Measurements from ENCODE around the gene WDR43.

The WDR43 gene, protein sequence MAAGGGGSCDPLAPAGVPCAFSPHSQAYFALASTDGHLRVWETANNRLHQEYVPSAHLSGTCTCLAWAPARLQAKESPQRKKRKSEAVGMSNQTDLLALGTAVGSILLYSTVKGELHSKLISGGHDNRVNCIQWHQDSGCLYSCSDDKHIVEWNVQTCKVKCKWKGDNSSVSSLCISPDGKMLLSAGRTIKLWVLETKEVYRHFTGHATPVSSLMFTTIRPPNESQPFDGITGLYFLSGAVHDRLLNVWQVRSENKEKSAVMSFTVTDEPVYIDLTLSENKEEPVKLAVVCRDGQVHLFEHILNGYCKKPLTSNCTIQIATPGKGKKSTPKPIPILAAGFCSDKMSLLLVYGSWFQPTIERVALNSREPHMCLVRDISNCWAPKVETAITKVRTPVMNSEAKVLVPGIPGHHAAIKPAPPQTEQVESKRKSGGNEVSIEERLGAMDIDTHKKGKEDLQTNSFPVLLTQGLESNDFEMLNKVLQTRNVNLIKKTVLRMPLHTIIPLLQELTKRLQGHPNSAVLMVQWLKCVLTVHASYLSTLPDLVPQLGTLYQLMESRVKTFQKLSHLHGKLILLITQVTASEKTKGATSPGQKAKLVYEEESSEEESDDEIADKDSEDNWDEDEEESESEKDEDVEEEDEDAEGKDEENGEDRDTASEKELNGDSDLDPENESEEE

DNA sequence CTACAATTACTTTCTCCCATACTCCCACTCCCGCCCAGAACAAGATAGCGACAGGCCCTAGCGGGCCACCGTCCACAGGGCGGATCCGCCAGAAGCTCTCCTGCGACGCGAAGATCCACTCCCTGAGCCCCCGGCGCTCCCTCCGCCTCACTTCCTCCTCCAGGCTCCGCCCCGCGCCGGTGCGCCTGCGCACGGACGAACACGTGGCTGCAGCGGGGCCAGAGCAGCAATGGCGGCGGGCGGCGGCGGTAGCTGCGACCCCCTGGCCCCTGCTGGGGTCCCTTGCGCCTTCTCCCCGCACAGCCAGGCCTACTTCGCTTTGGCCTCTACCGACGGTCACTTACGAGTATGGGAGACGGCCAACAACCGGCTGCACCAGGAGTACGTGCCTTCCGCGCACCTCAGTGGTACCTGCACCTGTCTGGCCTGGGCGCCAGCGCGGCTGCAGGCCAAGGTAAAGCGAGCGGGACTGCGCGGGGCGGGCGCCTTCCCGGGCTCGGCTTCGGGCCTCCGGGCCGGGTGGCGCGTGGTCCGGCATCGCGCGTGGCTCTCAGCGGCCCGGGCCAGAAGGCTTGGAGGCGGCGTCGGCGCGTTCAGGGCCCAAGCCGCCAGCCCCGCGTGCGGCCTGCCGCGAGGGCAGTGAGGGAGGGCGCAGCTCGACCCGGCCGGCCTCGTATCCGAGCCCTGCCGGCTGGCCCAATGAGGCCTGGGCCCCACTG lies at the start of gene WDR43:
Gene WDR43, plus strand, starts transcription at position 198 of the 719 bp plus-strand sequence. Its CDS starts 32 bp downstream, at position 230.
- DNase-seq, result peak; percentile 99

DNA sequence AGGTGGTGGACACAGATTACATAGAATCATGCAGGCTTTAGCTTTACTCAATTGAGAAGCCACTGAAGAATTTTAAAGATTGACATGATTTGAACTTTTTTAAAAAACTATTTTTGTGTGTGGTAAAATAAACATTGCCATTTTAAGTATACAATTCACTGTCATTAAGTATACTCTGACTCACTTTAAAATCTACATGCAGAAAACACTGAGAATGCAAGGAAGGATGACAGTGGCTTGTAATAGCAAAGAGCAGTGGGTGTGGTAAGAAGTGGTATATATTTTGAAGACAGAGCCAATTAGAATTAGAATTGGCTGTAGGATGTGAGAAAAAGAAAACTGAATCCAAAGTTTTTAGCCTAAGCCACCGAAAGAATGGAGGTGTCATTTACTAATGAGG lies 39.3 kb upstream of the WDR43 start:
- no peak for DNase-seq

DNA sequence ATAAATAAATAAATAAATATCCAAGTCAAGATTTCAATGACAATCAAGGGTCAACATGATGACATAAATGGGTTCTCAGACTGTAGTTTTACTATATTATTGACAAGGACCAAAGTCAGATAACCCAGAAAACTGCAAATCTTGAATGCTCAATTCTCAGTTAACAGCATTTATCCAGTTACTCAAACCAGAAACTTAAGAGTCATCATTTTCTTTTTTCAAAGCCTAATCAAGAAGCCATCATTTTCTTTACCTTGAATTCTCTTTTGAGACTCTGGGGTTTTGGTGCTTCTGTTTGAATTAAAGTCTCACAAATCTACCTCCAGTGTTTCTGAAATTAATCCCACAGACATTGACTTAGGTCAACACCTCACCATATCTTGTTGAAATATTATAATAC lies 38.5 kb upstream of the WDR43 start:
- DNase-seq, result no peak

DNA sequence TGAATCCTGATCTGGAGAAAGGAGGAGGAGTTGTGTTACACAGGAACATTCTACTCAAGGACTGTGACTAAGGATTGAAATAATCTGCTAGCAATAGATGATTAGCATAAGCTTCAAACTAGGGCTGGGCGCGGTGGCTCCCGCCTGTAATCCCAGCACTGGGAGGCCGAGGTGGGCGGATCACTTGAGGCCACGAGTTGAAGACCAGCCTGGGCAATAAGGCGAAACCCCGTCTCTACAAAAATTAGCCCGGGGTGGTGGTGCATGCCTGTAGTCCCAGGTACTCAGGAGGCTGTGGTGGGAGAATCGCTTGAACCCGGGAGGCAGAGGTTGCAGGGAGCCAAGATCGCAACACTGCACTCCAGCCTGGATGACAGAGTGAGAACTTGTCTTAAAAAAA lies 25.9 kb upstream of the WDR43 start:
- DNase-seq, result no peak

DNA sequence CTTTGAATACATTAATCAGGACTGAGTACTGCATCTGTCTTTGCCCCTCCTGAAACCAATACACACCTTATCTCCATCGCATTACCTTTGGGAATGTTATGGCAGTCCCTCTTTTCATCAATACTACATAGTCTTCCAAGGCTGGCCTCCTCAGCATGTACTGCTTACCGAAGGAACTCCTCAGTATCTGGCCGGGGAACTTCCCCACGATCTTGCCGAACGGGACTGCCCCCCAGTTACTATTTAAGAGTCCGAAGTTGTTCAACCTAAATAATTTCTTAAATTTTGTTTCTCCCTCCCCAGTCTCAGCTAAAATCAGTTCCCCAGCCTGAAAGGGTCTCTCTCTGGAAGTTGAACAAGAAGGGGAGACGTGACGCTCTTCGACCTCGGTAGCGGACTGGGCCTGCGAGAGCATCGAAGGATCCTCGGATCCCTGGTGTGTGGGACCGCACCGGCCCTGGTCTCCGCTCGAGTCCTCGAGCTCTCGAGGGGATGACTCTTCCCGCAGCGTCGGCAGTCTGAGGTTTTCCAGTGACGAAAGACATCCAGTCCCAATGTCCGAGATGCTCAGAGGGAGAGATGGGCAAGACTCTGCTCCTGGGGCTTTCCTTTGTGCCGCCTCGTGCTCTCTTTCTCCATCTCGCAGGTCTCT lies 24.8 kb upstream of the WDR43 start:
- DNase-seq, result no peak

DNA sequence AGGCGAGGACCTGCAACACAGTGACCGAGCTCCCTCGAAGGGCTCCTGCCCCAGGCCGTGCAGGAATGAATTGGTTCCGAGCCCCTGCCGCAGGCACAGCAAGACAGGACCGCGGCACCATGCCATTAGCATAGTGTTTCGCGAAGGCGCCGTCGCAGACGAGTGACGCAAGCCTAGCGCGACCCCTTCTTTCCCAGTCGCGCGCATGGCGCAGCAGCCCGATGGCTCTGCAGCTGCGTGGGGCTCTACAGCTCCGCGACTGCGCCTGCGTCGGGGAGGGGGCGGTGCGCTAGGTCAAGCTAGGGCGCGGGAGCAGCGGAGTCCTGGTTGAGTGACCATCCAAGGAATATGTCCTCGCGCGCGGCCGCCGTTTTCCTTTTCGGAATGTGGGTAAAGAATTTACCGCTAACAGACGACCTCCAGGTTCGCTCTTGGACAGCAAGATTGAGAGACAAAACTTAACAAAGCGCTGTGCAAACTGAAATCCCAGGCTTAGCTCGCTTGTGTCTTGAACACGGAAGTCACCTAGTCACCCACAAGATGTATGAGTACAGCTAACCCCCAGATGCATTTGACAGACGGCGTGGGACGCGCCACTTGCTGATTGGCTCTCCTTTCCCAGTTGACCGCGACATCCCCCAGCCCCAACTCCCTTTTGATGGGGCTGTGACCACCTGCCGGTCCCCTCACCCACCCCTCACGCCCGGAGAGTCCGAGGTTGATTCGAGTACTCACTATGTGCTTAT lies 24.1 kb upstream of the WDR43 start, which contains the start of gene TRMT61B:
Gene TRMT61B, minus strand, starts transcription at position 164 of the 746 bp plus-strand sequence. Its CDS starts 32 bp downstream, at position 132.
- peak; percentile 93 for DNase-seq

DNA sequence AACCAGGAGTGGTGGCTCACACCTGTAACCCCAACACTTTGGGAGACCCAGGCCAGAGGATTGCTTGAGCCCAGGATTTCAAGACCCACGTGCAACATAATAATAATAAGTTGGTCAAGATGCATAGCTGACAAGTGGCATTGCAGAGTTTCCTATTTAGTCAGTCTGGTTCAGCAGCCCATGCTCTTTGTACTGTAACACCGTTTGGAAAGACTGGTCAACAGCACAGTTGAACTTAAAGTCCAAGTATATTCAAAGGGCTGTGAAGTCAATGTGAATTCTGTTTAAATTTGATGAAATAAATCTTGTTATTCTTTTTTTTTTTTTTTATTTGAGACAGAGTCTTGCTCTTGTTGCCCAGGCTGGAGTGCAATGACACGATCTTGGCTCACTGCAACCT lies 22.8 kb upstream of the WDR43 start:
- no peak for DNase-seq

DNA sequence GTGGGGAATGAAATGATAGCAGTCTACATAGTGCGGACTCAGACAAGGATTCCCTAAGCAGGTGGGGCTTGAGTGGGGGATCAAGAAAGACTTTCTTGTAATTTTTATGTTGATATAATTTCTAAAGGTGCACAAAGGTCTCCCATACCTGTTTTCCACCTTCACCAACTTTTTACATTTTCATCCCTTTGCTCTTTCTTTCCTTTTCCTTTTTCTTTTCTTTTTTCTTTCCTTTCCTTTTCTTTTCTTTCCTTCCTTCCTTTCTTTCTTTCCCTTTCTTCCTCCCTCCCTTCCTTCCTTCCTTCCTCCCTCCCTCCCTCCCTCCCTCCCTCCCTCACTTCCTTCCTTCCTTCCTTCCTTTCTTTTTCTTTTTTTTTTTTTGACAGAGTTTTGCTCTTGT lies 14.3 kb upstream of the WDR43 start:
- no peak for DNase-seq

DNA sequence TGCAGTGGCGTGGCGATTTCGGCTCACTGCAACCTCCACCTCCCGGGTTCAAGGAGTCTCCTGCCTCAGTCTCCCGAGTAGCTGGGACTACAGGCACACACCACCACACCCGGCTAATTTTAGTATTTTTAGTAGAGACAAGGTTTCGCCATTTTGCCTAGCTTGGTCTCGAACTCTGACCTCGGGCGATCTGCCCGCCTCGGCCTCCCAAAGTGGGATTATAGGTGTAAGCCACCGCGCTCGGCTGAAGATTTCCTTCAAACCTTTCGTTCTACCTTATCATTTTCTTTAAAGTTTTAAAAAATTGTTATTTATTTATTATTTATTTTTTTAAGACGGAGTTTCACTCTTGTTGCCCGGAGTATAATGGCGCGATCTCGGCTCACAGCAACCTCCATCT lies 979 bp upstream of the WDR43 start:
- DNase-seq, result no peak

DNA sequence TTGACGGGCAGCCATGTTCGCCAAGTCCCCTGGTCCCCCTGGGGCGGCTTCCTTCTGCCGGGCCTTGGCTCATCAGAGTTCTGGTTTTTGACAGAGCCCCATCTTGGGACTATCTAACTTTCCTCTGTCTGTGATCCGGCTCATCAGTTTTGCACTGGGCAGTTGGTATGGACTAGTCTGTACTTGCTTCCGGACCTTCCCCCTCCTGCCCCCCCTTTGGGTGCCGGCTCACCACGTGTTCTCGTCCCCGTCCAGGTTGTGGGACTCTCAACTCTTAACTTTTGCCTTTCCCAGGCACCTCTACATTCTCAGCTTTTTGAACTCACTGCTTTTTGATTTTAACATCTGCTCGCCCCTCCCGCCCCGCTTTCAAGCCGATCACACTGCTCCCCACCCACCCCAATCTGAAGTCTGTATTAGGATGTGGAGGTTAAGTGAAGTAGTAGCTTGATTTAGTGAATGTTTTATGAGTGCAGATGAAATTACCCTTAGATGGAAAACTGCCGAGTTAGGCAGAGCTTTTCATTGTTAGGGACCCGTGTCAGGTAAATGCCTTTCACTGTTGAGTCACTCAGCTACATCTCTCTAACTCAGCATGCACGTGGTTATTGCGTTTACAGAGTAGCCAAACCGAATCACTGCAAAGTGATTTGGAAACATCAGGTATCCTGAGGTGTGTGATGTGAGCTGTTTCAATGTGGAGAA lies 874 bp downstream of the WDR43 start:
- peak; percentile 29 for DNase-seq

DNA sequence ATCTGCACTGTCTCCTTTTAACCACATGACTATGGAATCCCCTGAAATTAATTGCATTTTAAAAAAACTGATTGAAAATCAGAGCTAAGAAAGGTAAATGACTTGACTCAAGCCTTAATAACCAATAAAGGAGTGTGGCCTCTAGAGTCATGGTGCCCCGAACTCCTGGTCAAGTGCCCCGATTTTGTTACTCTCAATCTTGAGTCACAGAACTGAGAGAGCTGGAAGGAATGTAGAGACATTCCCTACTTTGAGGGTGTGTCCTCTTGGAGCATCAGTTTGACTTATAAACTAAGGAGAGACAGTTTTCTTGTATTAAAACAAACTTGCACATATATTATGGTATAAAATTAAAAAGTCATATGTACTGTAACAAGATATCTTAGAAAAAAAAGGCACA lies 2.4 kb downstream of the WDR43 start:
- DNase-seq, result no peak

DNA sequence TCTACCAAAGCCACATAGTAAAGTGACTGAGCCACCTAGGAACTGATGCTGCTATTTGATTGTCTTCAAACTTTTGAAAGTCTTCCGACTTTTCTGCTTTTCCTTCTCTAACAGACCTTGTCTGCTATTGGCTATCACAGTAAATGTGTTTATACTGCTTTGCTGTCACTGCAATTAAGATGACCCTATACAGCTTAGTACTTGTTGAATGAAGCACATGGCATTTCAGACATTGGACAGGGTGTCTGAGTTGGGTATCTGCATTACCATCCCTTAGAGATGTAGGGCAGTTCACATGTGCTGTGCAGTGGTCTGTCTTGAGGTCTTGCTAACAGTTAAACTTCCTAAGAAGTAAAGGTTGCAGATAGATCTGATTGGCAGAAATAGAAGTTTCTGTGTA lies 3.6 kb downstream of the WDR43 start:
- DNase-seq, result no peak

DNA sequence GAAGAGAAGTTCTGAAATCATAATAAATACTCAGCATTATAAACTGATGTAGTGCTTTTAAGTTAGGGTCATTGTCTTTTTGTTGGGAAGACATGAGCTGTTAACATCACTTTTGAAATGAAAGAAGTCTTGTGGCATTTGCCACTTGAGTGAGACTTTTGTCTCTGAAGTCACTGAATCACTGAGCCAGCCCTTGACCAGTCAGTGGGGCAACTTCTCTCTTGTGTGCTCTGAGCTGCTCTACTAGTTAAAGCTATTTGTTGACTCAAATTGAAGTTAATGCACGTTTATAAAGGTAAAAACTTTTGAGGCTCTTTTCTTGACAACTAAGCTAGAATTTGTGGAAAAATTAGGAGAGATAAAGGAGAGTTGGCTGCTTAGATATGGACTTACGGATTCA lies 6.7 kb downstream of the WDR43 start:
- DNase-seq, result no peak

DNA sequence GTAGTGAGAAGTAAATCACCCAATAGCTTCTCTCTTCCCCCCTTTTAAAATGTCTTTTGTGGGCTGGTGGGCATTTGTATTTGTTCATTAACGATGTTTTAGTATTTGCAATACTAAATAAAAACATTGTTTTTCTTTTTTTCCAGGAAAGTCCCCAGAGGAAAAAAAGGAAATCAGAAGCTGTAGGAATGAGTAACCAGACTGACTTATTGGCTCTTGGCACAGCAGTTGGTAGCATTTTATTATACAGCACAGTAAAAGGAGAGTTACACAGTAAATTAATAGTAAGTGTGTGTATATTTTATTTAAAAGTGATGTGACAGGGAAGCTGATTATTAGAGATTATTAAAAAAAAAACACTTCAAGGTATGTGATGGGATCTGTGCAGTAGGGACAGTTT lies 7.4 kb downstream of the WDR43 start:
- DNase-seq, result no peak

DNA sequence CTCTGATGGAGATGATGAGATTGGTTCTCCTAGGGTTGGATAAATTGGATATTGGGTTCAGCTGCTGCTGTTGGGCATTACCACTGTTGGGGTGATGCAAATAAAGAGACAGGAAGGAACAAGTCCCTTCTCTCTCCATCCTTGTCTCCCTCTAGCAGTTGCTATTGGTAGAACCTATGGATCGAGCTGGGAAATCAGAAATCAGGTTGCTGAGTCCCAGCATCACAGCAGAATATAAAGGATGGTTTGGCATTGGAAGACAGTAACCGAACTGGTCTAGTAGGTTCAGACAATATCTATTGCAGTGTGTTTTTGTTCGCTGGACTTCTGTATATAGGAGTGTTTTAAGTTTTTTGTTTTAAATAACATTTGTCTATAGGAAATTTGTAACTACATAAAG lies 8.1 kb downstream of the WDR43 start:
- DNase-seq, result no peak

DNA sequence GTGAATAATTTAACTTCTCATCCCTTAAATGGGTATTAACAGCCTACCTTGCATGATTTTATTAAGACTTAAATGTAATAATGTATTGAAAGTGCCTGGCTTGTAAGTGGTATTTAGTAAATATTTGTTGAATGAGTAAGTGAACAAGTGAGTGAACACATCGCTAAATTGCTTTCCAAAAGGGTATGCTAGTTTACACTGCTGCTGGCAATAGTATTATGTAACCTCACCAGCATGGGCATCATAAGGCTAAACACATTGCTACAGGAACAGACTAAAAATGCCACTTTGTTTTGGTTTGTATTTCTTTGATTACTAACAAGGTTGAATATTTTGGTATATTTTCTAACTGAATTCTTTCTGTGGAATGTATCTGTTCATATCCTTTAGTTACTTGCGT lies 9.8 kb downstream of the WDR43 start:
- peak; percentile 3 for DNase-seq

DNA sequence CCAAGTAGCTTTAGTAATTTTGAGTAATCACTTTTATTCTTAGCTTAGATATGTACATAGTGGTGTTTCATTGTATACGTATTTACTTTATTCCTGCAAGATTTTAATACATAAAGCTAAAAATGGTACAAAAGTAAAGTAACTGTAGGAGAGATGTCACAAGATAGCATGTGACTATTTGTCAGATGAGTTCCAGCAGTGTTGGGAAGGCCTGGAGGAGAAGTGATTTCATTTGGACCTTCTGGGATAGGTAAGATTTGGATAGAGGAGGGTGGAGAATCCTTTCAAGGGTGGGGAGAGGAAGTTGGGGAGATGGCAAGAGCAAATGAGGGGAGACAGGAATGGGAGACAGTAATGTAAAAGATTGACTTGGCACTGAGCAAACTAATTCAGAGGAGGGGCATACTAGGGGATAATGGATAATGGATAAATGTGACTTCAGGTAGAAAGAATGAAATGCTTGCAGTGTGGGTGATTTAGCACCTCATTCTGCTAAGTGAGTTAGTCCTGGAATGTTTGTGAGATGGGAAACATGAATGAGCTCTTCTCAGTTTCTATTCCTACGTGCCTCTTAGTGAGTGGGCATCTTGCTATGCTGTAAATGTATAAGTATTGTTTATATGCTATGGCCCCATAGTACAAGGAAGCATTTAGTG lies 10.5 kb downstream of the WDR43 start:
- DNase-seq, result no peak

DNA sequence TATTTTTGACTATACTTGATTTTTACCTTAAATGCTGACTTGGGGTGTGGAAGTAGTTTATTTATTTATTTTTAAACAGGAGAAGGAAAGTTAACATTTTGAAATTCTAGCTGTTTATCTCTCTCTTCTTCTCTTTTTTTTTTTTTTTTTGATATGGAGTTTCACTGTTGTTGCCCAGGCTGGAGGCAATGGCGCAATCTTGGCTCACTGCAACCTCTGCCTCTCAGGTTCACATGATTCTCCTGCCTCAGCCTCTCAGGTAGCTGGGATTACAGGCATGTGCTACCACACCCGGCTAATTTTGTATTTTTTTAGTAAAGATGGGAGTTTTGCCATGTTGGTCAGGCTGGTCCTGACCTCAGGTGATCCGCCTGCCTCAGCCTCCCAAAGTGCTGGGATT lies 11.1 kb downstream of the WDR43 start:
- DNase-seq, result no peak

DNA sequence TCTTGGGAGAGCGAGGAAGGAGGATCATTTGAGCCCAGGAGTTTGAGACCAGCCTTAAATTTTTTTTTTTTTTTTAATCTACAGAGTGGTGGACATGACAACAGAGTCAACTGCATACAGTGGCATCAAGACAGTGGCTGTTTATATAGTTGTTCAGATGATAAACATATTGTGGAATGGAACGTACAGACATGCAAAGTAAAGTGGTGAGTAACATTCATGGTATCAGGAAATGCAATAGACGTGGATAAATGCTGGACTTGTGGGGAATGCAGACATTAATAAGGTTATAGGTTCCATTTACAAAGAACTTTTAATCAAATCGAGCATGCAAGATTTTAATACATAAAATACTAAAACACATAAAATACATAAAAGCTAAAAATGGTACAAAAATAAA lies 11.9 kb downstream of the WDR43 start:
- no peak for DNase-seq

DNA sequence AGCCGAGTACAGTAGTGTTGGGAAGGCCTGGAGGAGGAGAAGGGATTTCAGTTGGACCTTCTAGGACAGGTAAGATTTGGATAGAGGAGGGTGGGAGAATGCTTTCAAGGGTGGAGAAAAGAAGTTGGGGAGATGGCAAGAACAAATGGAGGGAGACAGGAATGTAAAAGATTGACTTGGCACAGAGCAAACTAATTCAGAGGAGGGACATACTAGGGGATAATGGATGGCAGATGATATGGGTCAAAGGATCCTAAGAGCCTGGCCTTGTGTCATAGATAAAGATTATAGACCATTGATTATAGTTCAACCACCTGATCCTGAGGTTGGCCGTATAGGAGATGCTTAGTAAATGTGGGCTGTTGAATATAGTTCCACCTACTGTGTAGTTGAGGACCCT lies 12.4 kb downstream of the WDR43 start:
- no peak for DNase-seq

DNA sequence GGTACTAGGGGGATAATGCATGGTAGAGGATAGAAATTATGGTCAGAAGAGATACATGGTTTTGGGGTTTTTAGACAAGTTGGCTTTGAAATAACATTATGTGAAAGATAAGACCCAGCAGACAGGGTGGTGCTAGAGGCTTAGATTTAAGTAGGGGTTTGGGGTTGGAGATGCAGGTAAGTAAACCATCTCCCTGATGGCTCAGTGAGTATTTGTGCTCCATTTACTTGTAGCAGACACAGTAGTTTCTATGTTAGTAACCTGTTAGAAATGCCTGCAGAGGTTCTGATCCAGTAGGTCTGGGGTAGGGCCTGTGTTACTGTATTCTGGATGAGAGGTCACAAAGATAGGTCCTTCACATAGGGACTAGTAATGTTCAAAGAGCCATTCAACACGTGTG lies 13.7 kb downstream of the WDR43 start:
- DNase-seq, result no peak

Measured in MV-4-11 (cell line).